Muscle of arm (tissue), 12 donors: ENCODE results near the gene NUCB1. TPM values are rescaled to one million over a fixed set of nuclear protein-coding genes. Genes with fewer than 3 reads are reported as not detected.

Experiments used
- DNase-seq: peaks from one replicate; pipeline ENCODE4 v3.0.0-alpha.2; 2013
- polyA plus RNA-seq, 12 donors: library from polyadenylated mRNA; unstranded; fragments of 120-200 nt; gene quantifications; one replicate each; pipeline ENCODE4 v1.2.1, GENCODE V29; 2013; ENCODE audit not compliant: insufficient read length in 12 of 12

Gene NUCB1
- polyA plus RNA-seq, 12 donors: 114 to 175 (median 139) TPM; not detected in 1

- DNase-seq: no peak
Measured at GRCh38 chr19:48959341-48960239, 59.5 kb downstream of the NUCB1 start.

GRCh38 chr19:48961051-48961649 lies 61.0 kb downstream of the NUCB1 start:
- DNase-seq: no peak

- DNase-seq: no peak
Measured at GRCh38 chr19:48961673-48962028, 61.5 kb downstream of the NUCB1 start.

- DNase-seq: no peak
Measured at GRCh38 chr19:48962029-48962848, 62.1 kb downstream of the NUCB1 start.

- no peak for DNase-seq
Measured at GRCh38 chr19:48962849-48963165, 62.7 kb downstream of the NUCB1 start.

GRCh38 chr19:48963371-48964204 lies 63.5 kb downstream of the NUCB1 start:
- peak; percentile 78 for DNase-seq

GRCh38 chr19:48964205-48965039 lies 64.3 kb downstream of the NUCB1 start:
- DNase-seq: no peak

GRCh38 chr19:48965040-48965805 lies 65.1 kb downstream of the NUCB1 start, which contains the start of gene FTL:
Gene FTL (plus strand): TSS chr19:48965309. CDS start chr19:48965508, 199 bp downstream.
- peak; percentile 97 for DNase-seq

GRCh38 chr19:48965806-48966540 lies 65.9 kb downstream of the NUCB1 start:
- DNase-seq: peak; percentile 90

- no peak for DNase-seq
Measured at GRCh38 chr19:48966541-48967345, 66.6 kb downstream of the NUCB1 start.

- no peak for DNase-seq
Measured at GRCh38 chr19:48967346-48968178, 67.5 kb downstream of the NUCB1 start.

GRCh38 chr19:48968179-48968661 lies 68.1 kb downstream of the NUCB1 start:
- no peak for DNase-seq

- no peak for DNase-seq
Measured at GRCh38 chr19:48968813-48969218, 68.7 kb downstream of the NUCB1 start.

GRCh38 chr19:48969276-48970138 lies 69.4 kb downstream of the NUCB1 start:
- no peak for DNase-seq

GRCh38 chr19:48970139-48970766 lies 70.1 kb downstream of the NUCB1 start:
- DNase-seq: no peak
